RWPE1 (cell line): ENCODE data around the gene C10orf67.

ENCODE experiments used
- CTCF ChIA-PET: fragments of 350-600 bp; sonication (Branson Sonifier 250); formaldehyde crosslinking; extraction: SDS; loops from one replicate; lab custom pipeline; 2021; lab: Yijun Ruan, JAX
- POLR2A ChIA-PET: fragments of 400-600 bp; formaldehyde crosslinking; extraction: SDS; loops from one replicate; lab custom pipeline; 2020; ENCODE audit warnings: antibody characterized with exemption; ENCODE audit not compliant: low non-redundant PET; lab: Yijun Ruan, JAX
- DNase-seq: peaks from one replicate; pipeline ENCODE4 v3.0.0; 2012; ENCODE audit warnings: low spot score
- H3K27ac ChIP-seq: fragments of 450-650 bp; 2 replicates; pipeline ENCODE4 v1.5.1; 2017
- TF ChIP-seq, protein P1 (sequence below): fragments of 450-650 bp; conservative IDR thresholded peaks from 2 replicates; pipeline ENCODE4 v1.5.1; 2017; ENCODE audit warnings: low read depth, mild to moderate bottlenecking

Gene C10orf67

GRCh38 chr10:23341004-23341403 lies 3.6 kb downstream of the C10orf67 start:
- POLR2A ChIA-PET: no interaction called here
- H3K27ac ChIP-seq: no peak overlapping the region
- TF ChIP-seq, protein P1, sequence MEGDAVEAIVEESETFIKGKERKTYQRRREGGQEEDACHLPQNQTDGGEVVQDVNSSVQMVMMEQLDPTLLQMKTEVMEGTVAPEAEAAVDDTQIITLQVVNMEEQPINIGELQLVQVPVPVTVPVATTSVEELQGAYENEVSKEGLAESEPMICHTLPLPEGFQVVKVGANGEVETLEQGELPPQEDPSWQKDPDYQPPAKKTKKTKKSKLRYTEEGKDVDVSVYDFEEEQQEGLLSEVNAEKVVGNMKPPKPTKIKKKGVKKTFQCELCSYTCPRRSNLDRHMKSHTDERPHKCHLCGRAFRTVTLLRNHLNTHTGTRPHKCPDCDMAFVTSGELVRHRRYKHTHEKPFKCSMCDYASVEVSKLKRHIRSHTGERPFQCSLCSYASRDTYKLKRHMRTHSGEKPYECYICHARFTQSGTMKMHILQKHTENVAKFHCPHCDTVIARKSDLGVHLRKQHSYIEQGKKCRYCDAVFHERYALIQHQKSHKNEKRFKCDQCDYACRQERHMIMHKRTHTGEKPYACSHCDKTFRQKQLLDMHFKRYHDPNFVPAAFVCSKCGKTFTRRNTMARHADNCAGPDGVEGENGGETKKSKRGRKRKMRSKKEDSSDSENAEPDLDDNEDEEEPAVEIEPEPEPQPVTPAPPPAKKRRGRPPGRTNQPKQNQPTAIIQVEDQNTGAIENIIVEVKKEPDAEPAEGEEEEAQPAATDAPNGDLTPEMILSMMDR: no peak
- no peak for DNase-seq
- CTCF ChIA-PET: interaction anchor here (0.6 kb wide), 1 partner anchor 79 kb away, joined by 11 read pairs; no protein-coding TSS in a partner anchor

DNA sequence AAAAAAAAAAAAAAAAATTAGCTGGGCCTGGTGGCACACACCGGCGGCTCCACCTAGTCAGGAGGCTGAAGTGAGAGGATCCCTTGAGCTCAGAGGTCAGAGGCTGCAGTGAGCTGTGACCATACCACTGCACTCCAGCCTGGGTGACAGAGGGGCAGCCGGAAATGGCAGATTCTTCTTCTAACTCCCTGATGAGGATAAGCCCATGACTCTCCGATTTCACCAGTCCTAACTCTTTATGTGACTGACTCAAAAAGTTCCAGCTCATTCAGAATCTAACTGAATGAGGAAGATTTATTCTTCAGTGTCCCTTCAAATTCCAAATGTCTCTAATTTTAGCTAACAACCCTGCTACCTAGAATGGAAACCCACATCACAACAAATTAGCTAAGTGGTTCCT lies 4.2 kb downstream of the C10orf67 start:
- TF ChIP-seq, protein P1: no peak

GRCh38 chr10:23338886-23339285 lies 5.7 kb downstream of the C10orf67 start:
- ChIA-PET POLR2A (no interaction called here), CTCF (interaction anchor here (0.8 kb wide), 1 partner anchor 14 kb away, joined by 4 read pairs; no protein-coding TSS in a partner anchor)
- no peak overlapping the region; the same call in 1 of the 2 replicates for H3K27ac ChIP-seq
- DNase-seq: no peak
- TF ChIP-seq, protein P1: no peak

More for the DNA sequence above, 4.2 kb downstream of the C10orf67 start:
- DNase-seq: no peak
- H3K27ac ChIP-seq: no peak overlapping the region
- CTCF ChIA-PET: interaction anchor here (0.6 kb wide), 1 partner anchor 80 kb away, joined by 11 read pairs; no protein-coding TSS in a partner anchor
- POLR2A ChIA-PET: interaction anchor here (0.6 kb wide), 1 partner anchor 53 kb away, joined by 4 read pairs; no protein-coding TSS in a partner anchor

DNA sequence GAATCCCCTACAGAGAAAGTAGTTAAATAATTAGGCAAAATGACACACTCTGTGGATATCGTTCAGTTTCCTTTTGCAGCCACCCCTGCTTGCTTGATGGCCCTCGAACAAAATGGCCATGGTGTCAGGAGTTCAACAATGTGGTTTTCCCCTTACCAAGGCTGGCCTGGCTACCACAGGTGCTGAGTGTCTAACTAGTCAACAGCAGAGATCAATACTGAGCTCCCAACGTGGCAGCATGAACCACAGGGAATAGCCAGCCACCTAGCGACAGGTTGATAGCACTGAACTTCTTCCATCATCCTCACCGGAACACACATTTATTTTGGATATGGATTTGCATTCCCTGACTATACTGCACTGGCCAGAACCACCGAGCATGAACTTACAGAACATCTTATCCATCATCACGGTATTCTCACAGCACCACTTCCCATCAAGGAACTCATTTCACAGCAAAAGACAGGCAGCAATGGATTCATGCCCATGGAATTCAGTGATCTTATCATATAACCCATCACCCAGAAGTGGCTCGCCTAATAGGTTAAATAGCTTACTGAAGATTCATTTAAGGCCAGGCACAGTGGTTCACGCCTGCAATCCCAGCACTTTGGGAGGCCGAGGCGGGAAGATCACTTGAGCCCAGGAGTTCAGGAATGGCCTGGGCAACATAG lies 6.3 kb downstream of the C10orf67 start:
- H3K27ac ChIP-seq: no peak overlapping the region; the same call in 1 of the 2 replicates
- TF ChIP-seq, protein P1: no peak
- DNase-seq: no peak
- ChIA-PET POLR2A (no interaction called here), CTCF (interaction anchor here (0.6 kb wide), 1 partner anchor 748 kb away, joined by 4 read pairs; no protein-coding TSS in a partner anchor)

DNA sequence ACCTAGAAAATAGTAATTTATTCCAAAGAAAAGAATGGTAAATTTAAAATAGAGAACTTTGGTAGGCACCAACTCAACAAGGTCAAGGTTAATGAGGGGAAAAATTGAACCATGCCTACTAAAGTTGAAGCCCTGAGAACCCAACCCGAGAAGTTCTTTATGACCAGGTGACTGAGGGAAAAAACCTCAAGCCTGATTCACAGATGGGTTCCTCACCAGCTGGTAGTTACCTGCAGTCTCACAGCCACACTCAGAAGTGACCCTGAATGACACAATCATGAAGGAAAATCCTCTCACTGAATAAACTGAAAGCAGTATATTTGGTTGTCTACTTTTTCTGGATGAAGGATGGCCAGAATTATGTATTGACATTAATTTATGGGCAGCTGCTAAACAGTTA lies 7.0 kb downstream of the C10orf67 start:
- no peak overlapping the region for H3K27ac ChIP-seq
- CTCF ChIA-PET: no interaction called here

More for the DNA sequence above, 7.0 kb downstream of the C10orf67 start:
- POLR2A ChIA-PET: no interaction called here
- TF ChIP-seq, protein P1: no peak
- no peak for DNase-seq
